CMK (cell line): ENCODE measurements around the gene PNLIPRP1.

ENCODE experiments used
- DNase-seq: peaks from one replicate; pipeline ENCODE4 v3.0.0-alpha.2; 2010; ENCODE audit warnings: low read depth

Gene PNLIPRP1

DNA sequence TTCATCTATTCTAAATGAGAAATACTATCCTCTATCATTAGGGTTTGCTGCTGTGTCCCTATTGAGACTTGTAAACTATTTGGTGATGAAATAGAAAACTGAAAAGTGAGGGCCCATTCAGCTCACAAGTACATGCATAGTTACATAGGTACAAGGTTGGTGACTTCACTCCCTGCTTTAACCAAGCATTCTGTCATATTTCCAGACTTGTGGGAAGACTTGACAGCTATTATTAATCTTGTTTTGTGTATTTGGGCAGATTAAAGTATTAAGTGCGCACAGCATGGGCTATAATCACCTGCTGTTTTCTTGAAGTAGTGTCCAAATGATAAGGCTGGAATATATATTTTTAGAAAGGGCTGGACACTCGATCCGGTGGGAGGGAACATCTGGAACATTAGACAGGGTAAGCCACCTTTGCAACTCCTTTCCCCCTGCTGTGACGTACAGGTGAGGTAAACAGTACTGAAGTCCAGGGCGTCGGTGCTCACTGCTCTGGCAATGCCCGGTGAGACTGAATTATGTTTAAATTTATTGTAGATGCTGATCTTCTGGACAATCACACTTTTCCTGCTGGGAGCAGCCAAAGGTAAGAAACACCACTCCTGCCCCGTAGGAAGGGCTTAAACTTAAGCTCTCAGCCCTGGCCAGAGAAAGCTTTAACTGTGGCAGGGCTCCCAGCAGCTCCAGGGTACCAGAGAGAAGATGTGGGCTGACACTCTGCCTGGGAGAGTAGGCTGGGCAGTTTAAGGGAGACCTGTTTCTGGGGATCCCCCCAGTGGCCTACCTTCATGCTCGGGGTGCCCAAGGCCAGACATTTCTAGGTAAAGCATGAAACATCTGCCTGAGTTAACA is at the start of gene PNLIPRP1:
PNLIPRP1 (plus strand) TSS at position 370 of the 855 bp plus-strand sequence; CDS start at position 541, 171 bp downstream.
- no peak for DNase-seq

DNA sequence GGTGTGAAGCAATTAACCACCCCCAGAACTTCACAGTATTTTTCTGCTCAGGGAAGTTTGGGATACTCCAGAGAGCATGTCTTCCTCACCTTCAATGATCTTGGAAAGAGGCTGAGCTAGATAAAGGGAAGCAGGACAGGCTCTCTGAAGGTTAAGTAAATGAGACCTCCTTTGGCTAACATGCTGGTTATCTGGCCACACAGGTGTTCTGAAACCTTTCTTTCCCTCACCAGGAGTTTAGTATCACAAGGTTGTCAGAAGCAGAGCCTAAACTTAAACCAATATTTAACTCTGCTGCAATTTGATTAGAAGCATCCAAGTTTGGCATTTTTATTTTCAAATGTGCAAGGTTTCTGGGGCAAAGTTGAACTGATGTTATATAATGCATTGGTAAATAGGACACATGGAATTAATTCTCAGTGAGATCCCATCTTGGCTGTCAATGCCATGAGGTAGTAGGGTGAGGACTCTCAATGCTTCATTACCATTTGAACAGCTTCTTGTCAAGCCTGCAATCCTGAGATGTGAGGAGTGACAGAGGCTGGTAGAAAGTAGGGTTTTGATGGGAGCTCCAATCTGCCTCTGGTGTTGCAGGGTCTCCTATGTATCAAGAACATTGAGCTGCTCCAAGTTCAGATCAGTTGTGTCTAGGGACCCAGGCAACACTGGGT is 48.6 kb upstream of the PNLIPRP1 start:
- DNase-seq: no peak

DNA sequence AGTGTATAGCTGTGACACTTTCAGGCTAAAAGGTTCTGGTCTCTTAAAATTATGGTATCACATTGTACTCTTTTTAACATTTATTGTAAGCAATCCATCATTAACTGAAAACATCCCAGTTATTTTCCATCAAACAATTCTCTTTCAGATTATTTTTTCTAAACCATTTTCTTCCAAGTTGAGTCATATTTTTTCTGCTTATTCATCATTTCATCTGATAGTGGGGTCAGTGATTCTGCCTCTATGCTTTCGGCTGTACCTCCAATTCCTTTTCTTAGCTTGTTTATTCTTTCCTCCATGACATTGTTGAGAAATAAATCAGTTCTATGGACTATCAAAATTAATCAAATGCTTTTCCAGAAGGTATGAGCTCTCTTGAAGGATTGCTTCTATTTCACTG is 45.6 kb upstream of the PNLIPRP1 start:
- no peak for DNase-seq

DNA sequence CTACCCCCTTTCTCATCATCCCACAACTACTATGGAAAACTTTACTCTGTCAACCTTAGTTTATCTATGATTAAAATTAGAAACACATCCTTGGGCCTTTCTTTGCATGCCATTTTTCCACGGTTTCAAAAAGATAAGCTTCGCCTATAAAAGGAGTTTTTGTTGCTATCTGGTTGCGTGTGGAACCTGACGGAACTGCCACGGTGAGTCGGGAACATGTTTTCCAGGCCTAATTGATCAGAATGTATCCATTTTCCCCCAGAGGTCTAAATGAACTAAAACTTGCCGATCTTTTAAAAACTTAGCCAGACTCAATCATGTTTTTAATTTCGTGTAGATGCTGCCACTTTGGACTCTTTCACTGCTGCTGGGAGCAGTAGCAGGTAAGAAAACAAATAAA is 45.0 kb upstream of the PNLIPRP1 start, which contains the start of gene PNLIP:
PNLIP (plus strand) TSS at position 176 of the 400 bp plus-strand sequence; CDS start at position 338, 162 bp downstream.
- no peak for DNase-seq

DNA sequence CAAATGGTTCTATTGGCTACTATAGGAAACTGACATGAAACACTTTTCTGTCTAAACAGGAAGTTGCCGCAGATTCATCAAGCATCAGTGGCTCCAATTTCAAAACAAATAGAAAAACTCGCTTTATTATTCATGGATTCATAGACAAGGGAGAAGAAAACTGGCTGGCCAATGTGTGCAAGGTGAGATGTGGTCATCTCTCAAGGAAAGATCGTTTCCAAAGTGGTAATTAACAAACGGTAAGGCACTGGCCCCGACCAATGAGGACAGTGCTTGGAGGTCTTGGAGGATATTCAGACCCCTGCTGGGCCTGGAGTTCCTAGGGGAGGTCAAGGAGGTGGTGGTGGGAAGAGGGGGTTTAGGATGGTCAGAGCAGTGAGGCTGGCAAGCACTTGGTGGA is 42.5 kb upstream of the PNLIPRP1 start:
- no peak for DNase-seq

DNA sequence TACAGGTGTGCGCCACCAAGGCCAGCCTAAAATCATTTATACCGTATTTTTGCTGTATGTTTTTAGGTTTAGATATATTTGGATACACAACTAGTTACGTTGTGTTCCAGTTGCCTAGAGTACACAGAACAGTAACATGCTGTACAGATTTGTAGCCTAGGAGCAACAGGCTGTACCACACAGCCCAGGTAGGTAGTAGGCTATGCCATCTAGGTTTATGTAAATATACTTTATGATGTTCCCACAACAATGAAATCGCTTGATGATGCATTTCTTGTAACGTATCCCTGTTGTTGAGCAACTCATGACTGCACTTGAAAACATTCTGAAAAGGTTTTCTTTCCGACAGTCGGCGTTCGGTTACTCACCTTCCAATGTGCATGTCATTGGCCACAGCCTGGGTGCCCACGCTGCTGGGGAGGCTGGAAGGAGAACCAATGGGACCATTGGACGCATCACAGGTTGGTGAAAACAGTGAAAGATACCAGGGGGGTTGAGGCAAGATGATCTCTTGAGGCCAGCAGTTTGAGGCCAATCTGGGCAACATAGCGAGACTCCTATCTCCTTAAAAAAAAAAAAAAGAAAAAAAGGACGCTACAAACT is 37.3 kb upstream of the PNLIPRP1 start:
- DNase-seq: no peak

DNA sequence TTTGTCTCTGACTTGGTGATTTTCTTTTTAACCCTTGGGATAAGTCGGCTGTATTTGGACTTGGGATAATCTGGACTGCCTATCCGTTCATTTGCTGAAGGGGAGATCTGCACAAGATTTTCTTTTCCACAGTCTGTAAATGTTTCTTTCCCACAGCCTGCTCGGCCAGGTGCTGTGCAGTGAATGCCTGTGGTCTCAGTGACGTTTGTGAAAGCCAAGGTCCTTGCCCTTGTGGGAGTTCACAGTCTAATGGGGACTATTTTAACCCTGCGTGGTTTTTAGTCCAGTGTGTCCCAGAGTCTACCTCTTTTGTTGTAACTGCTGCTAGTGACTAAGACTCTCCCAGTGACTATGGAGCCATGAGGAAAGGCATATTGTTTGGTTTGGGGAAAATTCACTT is 36.1 kb upstream of the PNLIPRP1 start:
- DNase-seq: no peak

DNA sequence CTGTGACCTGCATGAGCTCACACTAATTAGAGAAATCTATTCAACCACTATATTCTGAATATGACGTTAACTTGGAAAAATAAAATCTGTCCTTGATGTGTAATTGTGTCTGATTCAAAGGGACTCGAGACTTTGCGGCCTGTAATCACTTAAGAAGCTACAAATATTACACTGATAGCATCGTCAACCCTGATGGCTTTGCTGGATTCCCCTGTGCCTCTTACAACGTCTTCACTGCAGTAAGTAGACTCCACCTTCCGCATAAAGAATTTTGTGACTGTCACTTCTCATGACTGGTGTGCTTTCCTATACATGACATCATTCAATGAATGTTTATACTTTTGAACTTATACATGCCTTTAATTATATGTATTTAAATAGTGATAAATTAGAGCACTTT is 34.9 kb upstream of the PNLIPRP1 start:
- no peak for DNase-seq

DNA sequence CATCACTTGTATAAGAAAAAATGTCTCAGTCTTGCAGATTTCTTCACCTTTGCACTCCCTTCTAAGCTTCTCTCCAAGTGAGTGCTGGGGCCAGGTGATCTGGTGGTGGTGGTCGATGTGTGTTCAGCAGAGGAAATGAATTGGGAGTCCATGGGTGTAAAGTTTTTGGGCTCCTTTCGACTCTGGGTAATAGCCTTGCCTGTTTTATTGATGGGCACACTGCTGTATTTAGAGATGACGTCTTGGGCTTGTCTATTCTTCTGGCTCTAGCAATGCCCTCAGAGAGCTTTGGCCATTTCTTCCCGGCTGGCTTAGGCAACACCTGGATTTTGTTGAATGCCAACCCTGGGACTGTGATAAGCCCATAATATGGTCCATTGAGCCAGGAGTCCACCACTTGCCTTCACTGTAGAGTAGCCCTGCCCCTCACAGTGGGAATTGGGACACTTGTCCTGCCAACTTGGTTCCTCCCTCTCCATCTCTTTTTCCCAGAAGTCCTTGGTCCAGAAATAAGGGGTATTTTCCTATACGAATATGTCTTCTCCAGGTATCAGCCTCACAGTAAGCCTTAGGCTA is 33.4 kb upstream of the PNLIPRP1 start:
- DNase-seq: no peak

DNA sequence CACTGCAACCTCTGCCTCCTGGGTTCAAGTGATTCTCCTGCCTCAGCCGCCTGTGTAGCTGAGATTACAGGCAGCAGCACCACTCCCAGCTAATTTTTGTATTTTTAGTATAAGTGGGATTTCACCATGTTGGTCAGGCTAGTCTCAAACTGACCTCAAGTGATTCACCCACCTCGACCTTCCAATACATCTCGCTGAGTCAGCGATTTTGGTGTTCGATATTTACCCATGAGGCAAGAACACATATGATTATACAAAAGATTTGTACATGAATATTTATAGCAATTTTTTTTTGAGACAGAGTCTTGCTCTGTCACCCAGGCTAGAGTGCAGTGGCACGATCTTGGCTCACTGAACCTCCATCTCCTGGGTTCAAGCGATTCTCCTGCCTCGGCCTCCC is 25.2 kb upstream of the PNLIPRP1 start:
- DNase-seq: no peak

DNA sequence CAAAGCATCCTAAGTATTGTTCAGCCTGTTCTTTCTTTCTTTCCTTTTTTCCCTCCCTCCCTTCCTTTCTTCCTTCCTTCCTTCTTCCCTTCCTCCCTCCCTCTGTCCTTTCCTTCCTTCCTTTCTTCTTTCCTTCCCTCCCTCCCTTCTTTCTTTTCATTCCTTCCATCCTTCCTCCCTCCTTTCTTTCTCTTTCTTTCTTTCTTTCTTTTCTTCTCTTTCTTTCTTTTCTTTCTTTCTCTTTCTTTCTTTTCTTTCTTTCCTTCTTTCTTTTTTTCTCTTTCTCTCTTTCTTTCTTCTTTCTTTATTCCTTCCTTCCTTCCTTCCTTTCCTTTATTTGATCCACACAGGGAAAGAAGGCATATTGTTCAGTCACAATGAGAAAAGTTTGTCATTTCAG is 23.8 kb upstream of the PNLIPRP1 start:
- DNase-seq: no peak

DNA sequence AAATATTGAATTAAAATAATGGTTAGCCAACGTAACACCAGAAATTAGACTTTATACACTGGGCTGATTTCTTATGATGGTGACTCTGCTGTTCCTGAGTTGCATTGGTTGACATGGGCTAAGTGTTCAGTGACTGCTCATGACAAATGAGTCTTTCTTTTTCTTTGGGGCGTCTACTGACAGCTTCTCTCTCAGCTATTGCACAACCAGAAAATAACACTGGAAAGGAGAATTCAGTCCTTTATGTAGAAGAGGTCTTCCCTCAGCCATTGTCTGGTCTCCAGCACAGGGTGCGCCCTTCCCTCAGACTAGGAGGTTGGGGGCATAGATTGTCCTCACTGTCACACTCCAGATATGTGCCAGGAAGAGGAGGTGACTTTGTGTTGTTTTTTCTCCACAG is 23.4 kb upstream of the PNLIPRP1 start:
- DNase-seq: no peak

DNA sequence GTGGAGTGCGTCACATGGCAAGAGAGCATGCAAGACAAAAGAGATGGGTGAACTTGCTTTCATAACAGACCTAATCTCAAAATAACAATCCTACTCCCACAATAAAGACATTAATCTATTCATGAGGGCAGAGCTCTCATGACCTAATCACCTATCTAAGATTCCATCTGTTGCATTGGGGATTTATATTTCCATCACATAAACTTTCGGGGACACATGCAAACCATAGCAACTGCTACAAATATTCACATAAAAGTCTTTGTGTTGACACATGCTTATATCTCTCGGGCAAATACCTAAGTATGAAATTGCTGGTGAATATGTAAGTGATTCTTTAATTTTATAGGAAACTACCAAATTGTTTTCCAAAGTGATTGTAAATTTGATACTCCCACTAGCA is 16.0 kb upstream of the PNLIPRP1 start:
- no peak for DNase-seq

DNA sequence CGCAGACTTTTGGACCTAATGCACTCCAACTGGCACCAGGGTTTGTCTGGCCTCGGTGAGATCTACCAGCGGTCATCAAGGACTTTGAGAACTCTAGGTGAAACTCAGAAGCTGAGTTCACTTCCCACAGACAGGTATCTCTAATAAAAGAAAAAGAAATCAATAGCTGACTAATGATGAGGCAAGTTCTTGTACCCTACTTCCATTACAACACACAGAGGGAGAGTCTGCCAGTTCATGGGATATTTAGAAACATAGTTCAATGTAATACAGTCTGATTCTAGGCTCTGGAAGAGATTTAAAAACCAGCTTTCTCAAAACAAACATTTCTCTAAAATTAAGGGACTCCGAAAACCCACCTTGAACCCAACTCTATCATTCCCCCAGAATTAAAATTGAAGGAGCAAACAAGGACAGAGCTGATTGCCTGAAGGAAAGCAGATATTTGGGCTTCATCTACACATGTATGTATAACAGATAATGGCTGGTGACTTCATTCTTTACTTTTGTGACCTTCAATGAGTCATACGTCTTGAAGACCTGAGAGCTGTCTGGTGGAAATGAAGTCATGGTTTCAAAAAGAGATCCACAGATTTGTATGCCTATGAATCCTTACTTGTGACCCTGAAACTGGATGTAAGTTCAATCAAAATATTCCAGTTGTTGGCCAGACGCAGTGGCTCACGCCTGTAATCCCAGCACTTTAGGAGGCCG is 2.7 kb upstream of the PNLIPRP1 start:
- no peak for DNase-seq

DNA sequence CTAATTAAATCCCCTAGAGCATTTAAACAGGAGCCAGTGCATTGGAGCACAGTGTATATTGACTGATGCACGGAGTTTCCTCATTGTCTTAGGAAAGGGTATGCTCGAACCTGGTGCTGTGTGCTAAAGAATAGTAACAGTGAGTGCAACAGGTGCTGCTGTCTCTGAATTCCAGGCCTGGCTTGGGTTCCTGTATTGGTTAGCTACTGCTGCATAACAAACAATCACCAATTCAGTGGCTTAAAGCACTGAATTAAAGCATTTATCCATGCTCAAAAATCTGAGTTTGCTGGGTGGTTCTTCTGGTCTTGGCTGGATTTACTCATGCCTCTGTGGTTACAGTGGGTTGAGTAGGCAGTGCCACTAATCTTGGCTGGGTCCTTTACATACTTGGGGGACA is 1.8 kb upstream of the PNLIPRP1 start:
- DNase-seq: no peak

DNA sequence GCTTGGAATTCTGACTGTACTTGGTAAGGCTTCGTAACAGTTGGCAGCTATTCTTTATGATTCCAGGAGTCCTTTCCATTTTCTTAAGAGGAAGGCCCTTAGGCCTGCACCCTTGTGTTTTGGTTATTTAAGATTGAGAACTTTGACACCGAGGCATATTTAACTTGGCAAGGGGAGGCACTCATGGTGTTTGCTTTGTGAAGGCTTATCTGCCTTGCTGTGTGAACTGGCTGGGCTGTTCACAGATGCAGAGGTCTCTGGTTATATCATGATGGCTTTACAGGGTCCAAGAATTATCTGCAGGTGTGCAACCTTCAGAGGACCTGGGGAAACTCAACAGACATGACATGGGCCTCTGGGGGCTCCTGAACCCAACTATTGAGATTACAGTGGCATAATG is 833 bp upstream of the PNLIPRP1 start:
- no peak for DNase-seq

DNA sequence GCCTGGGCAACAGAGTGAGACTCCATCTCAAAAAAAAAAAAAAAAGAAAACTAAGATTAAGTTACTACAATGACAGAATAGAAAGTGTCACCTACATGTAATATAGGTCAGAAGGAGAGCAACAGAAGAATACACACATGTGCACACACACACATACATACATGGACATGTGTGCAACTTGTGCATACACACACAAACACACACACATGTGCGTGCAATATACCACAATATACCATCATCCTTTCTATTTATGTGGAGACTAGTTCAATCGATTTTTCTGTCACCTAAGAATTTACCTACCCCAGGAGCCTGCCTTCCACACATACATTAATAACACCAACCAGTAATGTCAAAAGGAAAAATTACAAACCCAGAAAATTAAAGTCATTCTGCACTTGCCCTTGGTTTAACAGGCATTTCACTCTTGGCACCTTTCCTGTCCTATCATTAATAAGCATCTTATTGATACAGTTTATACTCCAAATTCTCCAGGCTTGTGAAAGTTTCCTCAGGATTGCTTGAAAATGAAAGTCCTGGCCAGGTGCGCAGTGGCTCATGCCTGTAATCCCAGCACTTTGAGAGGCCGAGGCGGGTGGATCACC is 2.5 kb downstream of the PNLIPRP1 start:
- DNase-seq: no peak

DNA sequence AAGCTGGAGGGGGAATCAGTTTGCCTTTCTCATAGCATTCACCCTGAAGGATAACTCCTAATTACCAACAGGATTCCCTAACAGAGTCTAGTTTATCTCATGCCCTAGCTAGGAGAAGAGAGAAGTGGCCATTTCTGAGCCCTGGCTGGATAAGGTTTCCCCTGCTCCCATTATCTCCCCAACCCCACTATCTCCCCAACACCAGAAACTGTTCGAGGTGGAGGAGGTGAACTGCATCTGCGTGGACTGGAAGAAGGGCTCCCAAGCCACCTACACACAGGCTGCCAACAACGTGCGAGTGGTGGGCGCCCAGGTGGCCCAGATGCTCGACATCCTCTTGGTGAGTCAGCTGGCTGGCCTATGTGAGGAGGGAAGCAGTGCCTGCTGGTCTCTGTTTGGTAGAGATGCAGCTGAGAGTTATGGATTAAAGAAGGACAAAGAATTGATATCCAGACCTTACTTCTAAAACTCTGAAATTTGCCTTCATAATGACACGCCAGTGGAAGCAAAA is 3.8 kb downstream of the PNLIPRP1 start:
- no peak for DNase-seq

DNA sequence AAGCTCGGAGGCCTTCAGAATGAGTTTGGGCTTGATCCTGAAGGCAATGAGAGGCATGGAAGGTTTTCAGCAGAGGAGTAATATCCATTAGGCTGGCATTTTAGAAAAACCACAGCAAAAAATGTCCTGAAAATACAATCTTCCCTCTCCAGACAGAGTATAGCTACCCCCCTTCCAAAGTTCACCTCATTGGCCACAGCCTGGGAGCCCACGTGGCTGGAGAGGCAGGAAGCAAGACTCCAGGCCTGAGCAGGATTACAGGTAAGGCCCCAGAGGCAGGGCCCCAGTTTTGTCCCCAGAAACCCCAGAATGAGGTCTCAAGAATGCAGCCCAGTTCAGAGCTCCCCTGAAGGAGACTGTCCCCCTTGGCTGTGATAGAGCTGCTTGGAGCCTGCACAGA is 5.3 kb downstream of the PNLIPRP1 start:
- no peak for DNase-seq

DNA sequence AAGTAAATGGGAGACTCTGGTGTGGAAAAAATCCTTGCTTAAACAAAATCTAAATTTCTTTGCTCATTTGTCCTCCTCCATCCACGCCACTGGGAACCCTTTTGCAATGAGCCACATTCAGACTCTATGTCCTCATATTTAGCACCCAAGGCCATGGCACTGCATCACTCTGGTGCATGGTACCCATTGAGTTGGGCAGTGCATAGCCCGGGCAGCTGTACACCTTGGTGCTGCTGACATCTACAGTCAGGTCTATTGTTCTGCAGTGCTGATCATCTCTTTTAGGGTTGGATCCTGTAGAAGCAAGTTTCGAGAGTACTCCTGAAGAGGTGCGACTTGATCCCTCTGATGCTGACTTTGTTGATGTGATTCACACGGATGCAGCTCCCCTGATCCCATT is 6.8 kb downstream of the PNLIPRP1 start:
- no peak for DNase-seq

DNA sequence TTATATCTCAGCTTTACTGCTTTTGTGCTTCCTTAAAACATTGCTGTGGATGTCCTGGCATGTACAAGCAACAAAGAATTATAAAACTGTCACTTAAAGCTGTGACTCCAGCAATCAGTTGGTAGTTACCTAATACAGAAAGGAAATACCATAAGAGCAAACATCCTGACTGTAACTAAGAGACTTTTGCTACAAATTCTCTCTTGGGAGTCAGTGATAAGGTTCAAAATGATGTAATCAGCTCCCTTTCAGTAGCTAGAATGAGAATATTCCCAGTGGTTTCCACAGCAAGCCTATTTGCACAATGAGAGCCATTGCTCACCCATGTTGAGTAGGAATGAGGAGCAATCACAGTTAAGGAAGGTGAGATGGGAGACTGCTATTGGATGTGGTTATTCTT is 7.6 kb downstream of the PNLIPRP1 start:
- no peak for DNase-seq
